Hepatocyte (in vitro differentiated cells): ENCODE results near the gene PDZK1. TPM values are rescaled to one million over a fixed set of nuclear protein-coding genes. Genes with fewer than 3 reads are reported as not detected.
"Not testable (repeated sequence)": the region's sequence is repeated elsewhere in the genome, so short reads cannot be mapped to it uniquely, and the experiment has no call there.

Source experiments
- DNase-seq: peaks from one replicate; pipeline ENCODE4 v3.0.0-alpha.2; 2016; ENCODE audit warnings: low spot score
- H2AFZ ChIP-seq: fragments of 200-600 bp; sonication (generic); 2 replicates; pipeline ENCODE4 v1.6.0; 2016; ENCODE audit warnings: antibody characterized with exemption, mild to moderate bottlenecking
- H3K27ac ChIP-seq: fragments of 200-600 bp; sonication (generic); 2 replicates; pipeline ENCODE4 v1.5.1; 2016; ENCODE audit warnings: mild to moderate bottlenecking
- H3K27me3 ChIP-seq: fragments of 200-600 bp; sonication (generic); 2 replicates; pipeline ENCODE4 v1.6.1; 2016
- H3K36me3 ChIP-seq: fragments of 200-600 bp; sonication (generic); replicated peaks from 2 replicates; pipeline ENCODE4 v1.5.1; 2016; ENCODE audit warnings: low read depth; ENCODE audit not compliant: insufficient read depth
- H3K4me1 ChIP-seq: fragments of 200-600 bp; sonication (generic); 2 replicates; pipeline ENCODE4 v1.5.1; 2016; ENCODE audit warnings: mild to moderate bottlenecking, moderate library complexity; ENCODE audit not compliant: insufficient read depth
- H3K4me2 ChIP-seq: fragments of 200-600 bp; sonication (generic); 2 replicates; pipeline ENCODE4 v1.6.0; 2016
- H3K4me3 ChIP-seq: fragments of 200-600 bp; sonication (generic); 2 replicates; pipeline ENCODE4 v1.5.1; 2016; ENCODE audit warnings: mild to moderate bottlenecking
- H3K79me2 ChIP-seq: fragments of 200-600 bp; sonication (generic); 2 replicates; pipeline ENCODE4 v1.6.0; 2017; ENCODE audit warnings: mild to moderate bottlenecking
- H3K9me2 ChIP-seq: fragments of 200-600 bp; sonication (generic); replicated peaks from 2 replicates; pipeline ENCODE4 v1.6.0; 2017; ENCODE audit warnings: mild to moderate bottlenecking; ENCODE audit not compliant: insufficient read depth
- H3K9me3 ChIP-seq: fragments of 200-600 bp; sonication (generic); 2 replicates; pipeline ENCODE4 v1.5.1; 2016; ENCODE audit warnings: low read depth, mild to moderate bottlenecking
- H4K20me1 ChIP-seq: fragments of 200-600 bp; sonication (generic); 2 replicates; pipeline ENCODE4 v1.6.0; 2016; ENCODE audit warnings: mild to moderate bottlenecking; ENCODE audit not compliant: insufficient read depth, poor library complexity, severe bottlenecking
- WGBS: methylation state at CpG from one replicate; pipeline ENCODE4 v1.1.6; 2016; ENCODE audit warnings: low lambda C conversion rate; ENCODE audit errors: missing lambda C conversion rate; 5-methylcytosine and 5-hydroxymethylcytosine counted together
- polyA plus RNA-seq: library from polyadenylated mRNA; unstranded; fragments of >200 nt; fragmentation: Nextera tagmentation; extraction: Ambion mirVana; gene quantifications from 2 replicates; pipeline ENCODE4 v1.2.1, GENCODE V29; 2016
- total RNA-seq: library from RNA; depleted of rRNA; stranded (reverse); fragments of >200 nt; gene quantifications from 2 replicates; pipeline ENCODE4 v1.2.3, GENCODE V29; 2014

PDZK1 gene
- total and polyA plus RNA-seq, 2 experiments from 2014 or later, result 44.1 to 50.5 TPM

DNA sequence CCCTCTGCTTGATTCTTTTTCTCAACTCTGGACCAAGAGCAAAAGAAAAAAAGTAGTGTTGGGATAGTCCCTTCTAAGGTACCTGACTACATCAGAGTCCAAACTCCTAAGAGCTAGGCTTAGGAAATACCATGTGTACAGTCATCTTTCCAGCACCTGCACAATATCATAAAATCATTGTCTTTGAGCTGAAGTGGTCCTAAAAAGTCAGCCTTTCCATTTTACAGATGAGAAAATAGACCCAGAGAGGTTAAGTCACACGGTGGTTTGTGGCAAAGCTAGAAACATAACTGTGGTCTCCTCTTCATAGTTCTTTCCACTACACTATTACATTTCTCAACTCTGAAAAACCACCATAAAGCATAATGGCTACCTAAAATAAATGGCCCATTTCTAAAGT lies 63.2 kb downstream of the PDZK1 start:
- not testable (repeated sequence) for H3K36me3 ChIP-seq, H3K9me3 ChIP-seq, H3K4me3 ChIP-seq, H2AFZ ChIP-seq, H3K27me3 ChIP-seq, H3K4me2 ChIP-seq, H3K9me2 ChIP-seq, H3K79me2 ChIP-seq, H3K27ac ChIP-seq, H3K4me1 ChIP-seq, H4K20me1 ChIP-seq, DNase-seq
- WGBS, result no CpG with 5 or more reads among the region's 1 CpG

DNA sequence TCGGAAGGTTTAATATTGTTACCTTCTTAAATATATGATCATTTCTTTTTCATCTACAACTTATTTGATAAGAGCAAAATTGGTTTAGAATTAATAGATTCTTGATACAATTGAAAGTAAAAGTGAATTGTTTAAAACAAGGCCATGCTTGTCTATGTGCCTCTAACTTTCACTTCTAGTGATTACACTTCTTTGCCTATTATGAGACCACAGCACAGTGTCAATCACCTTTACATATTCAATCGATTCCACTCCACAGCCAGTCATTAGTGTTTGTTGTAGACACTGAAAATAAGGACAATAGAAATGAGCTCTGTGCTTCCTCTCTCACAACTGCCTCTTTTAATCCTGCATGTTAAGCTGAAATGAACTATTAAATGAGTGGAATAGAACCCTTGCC lies 65.3 kb downstream of the PDZK1 start:
- not testable (repeated sequence) for H3K27me3 ChIP-seq, H3K4me1 ChIP-seq, H3K79me2 ChIP-seq, H3K9me3 ChIP-seq, DNase-seq, H4K20me1 ChIP-seq, H3K27ac ChIP-seq, H3K36me3 ChIP-seq, H3K4me2 ChIP-seq, H3K9me2 ChIP-seq, H2AFZ ChIP-seq, H3K4me3 ChIP-seq
- WGBS, result 100% methylated on average over 1 of the region's 2 CpGs

- H3K36me3 ChIP-seq, H3K4me1 ChIP-seq, H4K20me1 ChIP-seq, H3K9me3 ChIP-seq, H3K4me2 ChIP-seq, H3K27ac ChIP-seq, H3K4me3 ChIP-seq, DNase-seq, H3K9me2 ChIP-seq, H2AFZ ChIP-seq, H3K27me3 ChIP-seq, H3K79me2 ChIP-seq: not testable (repeated sequence)
- 78% methylated on average over 1 of the region's 1 CpG for WGBS
Measured at GRCh38 chr1:145636237-145636636, 70.9 kb downstream of the PDZK1 start.

DNA sequence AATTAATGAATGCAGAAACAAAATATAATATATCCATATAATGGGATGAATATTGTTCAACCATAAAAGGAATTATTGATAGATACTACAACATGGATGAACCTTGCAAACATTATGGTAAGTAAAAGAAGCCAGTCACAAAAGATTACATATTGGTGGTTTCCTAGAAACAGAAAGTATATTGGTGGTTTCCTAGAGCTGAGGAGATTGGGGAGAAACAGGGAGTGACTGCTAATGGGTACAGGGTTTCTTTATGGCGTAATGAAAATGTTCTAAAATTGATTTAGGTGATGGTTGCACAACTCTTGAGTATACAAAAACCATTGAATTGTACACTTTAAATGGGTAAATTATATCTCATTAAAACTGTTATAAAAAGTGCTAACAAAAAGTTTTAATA lies 85.0 kb downstream of the PDZK1 start:
- H3K4me1 ChIP-seq, DNase-seq, H3K4me2 ChIP-seq, H3K79me2 ChIP-seq, H3K27me3 ChIP-seq, H3K9me2 ChIP-seq, H3K36me3 ChIP-seq, H4K20me1 ChIP-seq, H3K4me3 ChIP-seq, H2AFZ ChIP-seq, H3K9me3 ChIP-seq, H3K27ac ChIP-seq: not testable (repeated sequence)
- WGBS, result no CpG with 5 or more reads among the region's 1 CpG

Other genes starting within 250 kb of the PDZK1 start
- 35.9 and 39.7 TPM in 2 replicates for gene GPR89A, start 99.4 kb downstream of the PDZK1 start, total RNA-seq
- gene GPR89A, start 99.4 kb downstream of the PDZK1 start, polyA plus RNA-seq, result 29.5 and 31.9 TPM in 2 replicates
- not detected in 2 replicates for gene CD160, start 12.1 kb upstream of the PDZK1 start, total RNA-seq
- not detected in 2 replicates for gene CD160, start 12.1 kb upstream of the PDZK1 start, polyA plus RNA-seq
- gene RNF115, start 116.7 kb upstream of the PDZK1 start, total RNA-seq, result 10.3 and 13.7 TPM in 2 replicates
- 8.6 and 8.7 TPM in 2 replicates for gene RNF115, start 116.7 kb upstream of the PDZK1 start, polyA plus RNA-seq
- gene POLR3C, start 116.8 kb upstream of the PDZK1 start, total RNA-seq, result 19.6 and 29.2 TPM in 2 replicates
- gene POLR3C, start 116.8 kb upstream of the PDZK1 start, polyA plus RNA-seq, result 20.6 and 20.9 TPM in 2 replicates
- 4.9 and 5.2 TPM in 2 replicates for gene NUDT17, start 138.3 kb upstream of the PDZK1 start, total RNA-seq
- gene NUDT17, start 138.3 kb upstream of the PDZK1 start, polyA plus RNA-seq, result 1.3 and 2.7 TPM in 2 replicates
- gene PIAS3, start 151.7 kb upstream of the PDZK1 start, total RNA-seq, result 18.0 and 18.1 TPM in 2 replicates
- 51.2 and 60.7 TPM in 2 replicates for gene PIAS3, start 151.7 kb upstream of the PDZK1 start, polyA plus RNA-seq
- gene ANKRD35, start 178.5 kb upstream of the PDZK1 start, total RNA-seq, result 0.43 and 0.76 TPM in 2 replicates
- 2.2 and 2.4 TPM in 2 replicates for gene ANKRD35, start 178.5 kb upstream of the PDZK1 start, polyA plus RNA-seq
- gene ITGA10, start 202.7 kb upstream of the PDZK1 start, total RNA-seq, result 0.60 and 1.3 TPM in 2 replicates
- gene ITGA10, start 202.7 kb upstream of the PDZK1 start, polyA plus RNA-seq, result 2.1 and 4.7 TPM in 2 replicates
- gene PEX11B, start 211.3 kb upstream of the PDZK1 start, total RNA-seq, result 28.1 and 32.3 TPM in 2 replicates
- gene PEX11B, start 211.3 kb upstream of the PDZK1 start, polyA plus RNA-seq, result 26.8 and 30.4 TPM in 2 replicates
- gene RBM8A, start 220.1 kb upstream of the PDZK1 start, total RNA-seq, result 141 and 154 TPM in 2 replicates
- 185 and 189 TPM in 2 replicates for gene RBM8A, start 220.1 kb upstream of the PDZK1 start, polyA plus RNA-seq